Stomach (tissue), 9 donors: ENCODE results near the gene ENPP1. TPM values are rescaled to one million over a fixed set of nuclear protein-coding genes. Genes with fewer than 3 reads are reported as not detected.

Experiments
- DNase-seq, 2 donors: peaks; one replicate each; pipeline versions ENCODE4 v3.0.0 to v3.0.0-alpha.2; 2013 to 2019
- H3K27ac ChIP-seq, 5 donors: fragments of 200-600 bp in 4 of 5; sonication (generic) in 4 of 5; one replicate each; pipeline ENCODE4 v1.5.1; 2013 to 2019; ENCODE audit warnings: mild to moderate bottlenecking in 1 of 5, moderate library complexity in 1 of 5
- H3K27me3 ChIP-seq, 3 donors: fragments of 200-600 bp; sonication (generic); one replicate each; pipeline ENCODE4 v1.5.1; 2017 to 2019; ENCODE audit warnings: mixed run types in 1 of 3
- H3K36me3 ChIP-seq, 4 donors: fragments of 200-600 bp; sonication (generic); 1 replicate in 3 of 4; 2 replicates in 1 of 4; pipeline ENCODE4 v1.5.1; 2016 to 2019
- H3K4me1 ChIP-seq, 4 donors: fragments of 200-600 bp; sonication (generic); one replicate each; pipeline ENCODE4 v1.5.1; 2016 to 2019
- H3K4me3 ChIP-seq, 4 donors: fragments of 200-600 bp; sonication (generic) in 3 of 4; one replicate each; pipeline ENCODE4 v1.5.1; 2016 to 2019; ENCODE audit warnings: mild to moderate bottlenecking in 1 of 4
- H3K9me3 ChIP-seq, 4 donors: fragments of 200-600 bp; sonication (generic); one replicate each; pipeline ENCODE4 v1.5.1; 2016 to 2019
- CTCF ChIP-seq, 7 experiments: fragments of 450-650 bp in 4 of 7; fragments of 200-600 bp in 3 of 7; sonication (generic) in 3 of 7; IDR thresholded peaks; one replicate each; pipeline ENCODE4 v1.5.1; 2016 to 2019; ENCODE audit warnings: antibody characterized with exemption in 7 of 7, control low read depth in 2 of 7, mild to moderate bottlenecking in 1 of 7
- EP300 ChIP-seq: sonication (generic); formaldehyde crosslinking; IDR thresholded peaks from one replicate; pipeline ENCODE4 v1.6.1; 2017; ENCODE audit warnings: antibody characterized with exemption
- POLR2A ChIP-seq, 4 donors: fragments of 450-650 bp; IDR thresholded peaks; one replicate each; pipeline ENCODE4 v1.6.1; 2016; ENCODE audit warnings: antibody characterized with exemption in 4 of 4, control low read depth in 2 of 4, mild to moderate bottlenecking in 1 of 4, moderate library complexity in 1 of 4
- POLR2AphosphoS5 ChIP-seq, 3 donors: sonication (generic); formaldehyde crosslinking; IDR thresholded peaks; one replicate each; pipeline ENCODE4 v1.6.1; 2016; ENCODE audit warnings: antibody characterized with exemption in 3 of 3
- WGBS, 5 donors: extraction: QIAGEN DNeasy Blood & Tissue Kit in 3 of 5; methylation state at CpG; one replicate each; pipeline versions ENCODE4 v1.1.5 to v1.1.7; 2013 to 2018; 5-methylcytosine and 5-hydroxymethylcytosine counted together
- intact Hi-C: fragments of 100-400 bp; cut with DNase I; formaldehyde crosslinking; loops from one replicate; pipeline ENCODE4 v1.15.1; 2023; ENCODE audit warnings: low total_unique reads
- polyA plus RNA-seq, 3 donors: library from polyadenylated mRNA; stranded (reverse); fragments of 200-250 nt; gene quantifications; one replicate each; pipeline ENCODE4 v1.2.3, GENCODE V29; 2013
- total RNA-seq, 5 donors: library from RNA; depleted of rRNA; stranded (reverse); fragments of >200 nt; gene quantifications; one replicate each; pipeline versions ENCODE4 v1.1.0 to v1.2.3, GENCODE V29; 2014 to 2016
- donor health status: healthy with polysubstance abuse.
- donor health status: Bipolar disorder and iron deficiency.
- donor health status: healthy.

The ENPP1 gene
- total and polyA plus RNA-seq, 8 donors = 0.31 to 42.0 (median 7.0) TPM

GRCh38 chr6:131811500-131811899 is 3.7 kb downstream of the ENPP1 start:
- peaks cover 0 to 10% (median 0%) of the 10 kb centered on the region in 3 donors for H3K27me3 ChIP-seq
- H3K9me3 ChIP-seq = no peaks in the 10 kb centered on the region
- TF ChIP-seq EP300 (no peak), CTCF (IDR thresholded peaks at IDR 0.05) (no peak), POLR2A (IDR thresholded peaks at IDR 0.05) (no peak), POLR2AphosphoS5 (IDR thresholded peaks at IDR 0.05) (no peak)
- no peak for DNase-seq
- peaks cover 0 to 22% (median 16%) of the 10 kb centered on the region in 4 donors for H3K4me1 ChIP-seq
- 65 to 76% (median 67%) methylated on average over 3 of the region's 3 CpGs for WGBS, 5 donors
- no peaks in the 10 kb centered on the region for H3K36me3 ChIP-seq
- no peak overlapping the region for H3K27ac ChIP-seq
- H3K4me3 ChIP-seq = no peak overlapping the region
- intact Hi-C loops = no loop called here

DNA sequence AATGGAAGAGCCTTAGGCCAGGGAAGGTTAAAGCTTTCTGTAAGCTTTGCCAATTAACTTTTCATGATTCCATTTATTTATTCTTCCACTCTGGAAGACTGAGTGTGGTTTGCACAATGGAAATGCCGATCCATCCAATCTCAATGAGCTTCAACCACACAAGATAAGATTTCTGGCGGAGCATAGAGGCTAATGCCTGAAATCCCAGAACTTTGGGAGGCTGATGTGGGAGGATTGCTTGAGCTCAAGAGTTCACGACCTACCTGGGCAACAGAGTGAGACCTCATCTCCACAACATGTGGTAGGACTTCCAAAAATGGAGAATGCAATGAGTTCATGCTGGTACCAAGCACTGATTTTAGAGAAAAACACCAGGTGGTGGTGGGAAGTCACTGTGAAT is 6.2 kb downstream of the ENPP1 start:
- H3K4me1 ChIP-seq = peaks cover 0 to 3% (median under 1%) of the 10 kb centered on the region in 4 donors

DNA sequence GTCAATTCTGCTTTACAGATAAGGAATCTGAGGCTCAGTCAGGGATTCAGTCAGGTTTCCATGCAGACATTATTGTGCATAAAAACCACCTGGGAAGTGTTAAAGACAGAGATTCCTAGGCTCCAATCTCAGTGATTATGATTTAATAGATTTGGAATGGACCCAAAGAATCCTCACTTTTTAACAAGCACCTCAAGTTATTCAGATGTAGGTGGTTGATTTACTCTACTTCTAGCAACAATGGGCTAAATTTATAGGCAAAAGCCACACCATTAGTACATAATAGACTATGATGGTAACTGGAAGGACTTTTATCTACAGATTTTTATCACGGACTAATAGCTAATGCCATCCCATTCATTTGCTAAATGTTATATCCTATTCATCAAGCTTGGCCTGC is 9.0 kb downstream of the ENPP1 start:
- Histone ChIP-seq H3K4me1 (peaks cover 0 to 4% (median 0%) of the 10 kb centered on the region in 4 donors), H3K27me3 (no peaks in the 10 kb centered on the region), H3K27ac (no peak overlapping the region), H3K36me3 (no peaks in the 10 kb centered on the region), H3K9me3 (no peaks in the 10 kb centered on the region), H3K4me3 (no peak overlapping the region)
- WGBS, 5 donors = 67 to 83% (median 74%) methylated on average over 1 of the region's 1 CpG
- intact Hi-C loops = no loop called here
- DNase-seq = no peak
- no peak for TF ChIP-seq EP300
- no peak for TF ChIP-seq POLR2AphosphoS5 (IDR thresholded peaks at IDR 0.05)

More for the DNA sequence above, 6.2 kb downstream of the ENPP1 start:
- no peaks in the 10 kb centered on the region for H3K9me3 ChIP-seq
- no peaks in the 10 kb centered on the region for H3K36me3 ChIP-seq
- TF ChIP-seq EP300 (no peak), CTCF (IDR thresholded peaks at IDR 0.05) (no peak), POLR2AphosphoS5 (IDR thresholded peaks at IDR 0.05) (no peak), POLR2A (IDR thresholded peaks at IDR 0.05) (no peak)
- intact Hi-C loops = no loop called here
- no peak overlapping the region for H3K27ac ChIP-seq
- no peak overlapping the region for H3K4me3 ChIP-seq
- no peaks in the 10 kb centered on the region for H3K27me3 ChIP-seq
- WGBS, 5 donors = 35 to 70% (median 60%) methylated on average over 3 of the region's 3 CpGs
- no peak for DNase-seq

DNA sequence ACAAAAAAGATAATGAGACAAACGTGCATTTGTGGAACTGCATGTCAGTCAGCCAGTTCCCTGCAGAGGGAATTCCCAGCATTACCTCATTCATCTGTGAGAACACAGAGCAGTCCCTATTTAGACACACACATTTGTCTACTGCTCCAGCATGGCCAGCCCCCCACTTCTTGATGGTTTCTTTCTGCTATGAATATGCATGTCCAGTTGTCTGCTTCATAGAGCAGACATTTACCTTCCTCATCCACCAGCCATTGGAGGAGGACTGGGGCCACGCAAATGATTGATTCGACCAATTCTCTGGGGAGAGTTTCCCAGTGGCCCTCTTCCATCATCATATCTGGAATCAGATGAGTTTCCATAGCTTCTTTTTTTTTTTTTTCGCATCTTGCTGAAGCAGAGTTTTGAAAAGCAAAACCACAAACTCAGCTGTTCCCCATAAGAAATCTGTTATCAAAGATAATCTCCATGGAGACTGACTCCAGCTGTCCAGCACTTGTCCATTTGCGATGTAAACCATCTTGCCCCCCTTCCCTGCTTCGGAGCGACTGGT is 11.8 kb downstream of the ENPP1 start:
- Histone ChIP-seq H3K9me3 (no peaks in the 10 kb centered on the region), H3K4me1 (peaks cover 0 to 4% (median 0%) of the 10 kb centered on the region in 4 donors), H3K36me3 (no peaks in the 10 kb centered on the region), H3K27me3 (no peaks in the 10 kb centered on the region), H3K4me3 (no peak overlapping the region), H3K27ac (no peak overlapping the region)
- peak in 1 of 2 donors; percentile 71 for DNase-seq
- WGBS, 5 donors = 47 to 62% (median 50%) methylated on average over 7 of the region's 7 CpGs
- intact Hi-C loops = no loop called here
- TF ChIP-seq POLR2A (IDR thresholded peaks at IDR 0.05) (no peak), POLR2AphosphoS5 (IDR thresholded peaks at IDR 0.05) (no peak), CTCF (IDR thresholded peaks at IDR 0.05) (no peak)

GRCh38 chr6:131821010-131821807 is 13.4 kb downstream of the ENPP1 start:
- Histone ChIP-seq H3K9me3 (no peaks in the 10 kb centered on the region), H3K4me1 (peaks cover 0 to 4% (median 0%) of the 10 kb centered on the region in 4 donors), H3K36me3 (no peaks in the 10 kb centered on the region), H3K27me3 (no peaks in the 10 kb centered on the region), H3K27ac (peak overlapping the region in 1 of 5 donors; percentile 24), H3K4me3 (no peak overlapping the region)
- intact Hi-C loops = no loop called here
- 84 to 92% (median 89%) methylated on average over 6 of the region's 6 CpGs for WGBS, 5 donors
- no peak for DNase-seq
- no peak for TF ChIP-seq POLR2AphosphoS5 (IDR thresholded peaks at IDR 0.05)
